Stimulated activated CD8-positive, alpha-beta memory T cell treated with anti-CD3 and anti-CD28 coated beads, Interleukin-12 subunit alpha, Interleukin-12 subunit beta, amount 100 ng/mL, for 24 hours (primary cell): ENCODE measurements around the gene DPH3.

Experiments used
- DNase-seq: peaks from one replicate; pipeline ENCODE4 v3.0.0-alpha.2; 2020; ENCODE audit errors: extremely low read depth

The DPH3 gene

DNA sequence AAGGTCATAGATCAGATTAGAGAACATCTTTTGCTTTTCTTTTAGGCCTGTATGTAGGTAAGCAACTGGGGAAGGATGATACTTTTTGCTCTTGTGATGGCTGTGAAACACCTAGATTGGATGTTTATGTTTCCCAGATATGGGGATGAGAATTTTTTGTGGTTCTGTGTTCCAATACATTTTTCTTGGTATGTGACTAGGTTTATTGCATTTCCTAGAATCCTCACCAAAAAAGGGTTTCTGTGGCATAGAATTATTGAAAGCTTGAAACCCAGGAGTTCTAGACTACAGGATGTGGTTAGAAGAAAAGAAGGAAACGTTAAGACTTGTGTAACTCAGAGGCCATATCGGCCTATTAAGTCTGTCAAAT lies 26.1 kb upstream of the DPH3 start:
- DNase-seq, result no peak

GRCh38 chr3:16290007-16290826 lies 25.5 kb upstream of the DPH3 start:
- DNase-seq, result no peak

- DNase-seq, result no peak
These were observed 24.6 kb upstream of the DPH3 start for GRCh38 chr3:16289144-16289889.

GRCh38 chr3:16288664-16289063 lies 23.9 kb upstream of the DPH3 start:
- no peak for DNase-seq

- DNase-seq, result no peak
These were observed 22.2 kb upstream of the DPH3 start for GRCh38 chr3:16286751-16287543.

GRCh38 chr3:16286161-16286560 lies 21.4 kb upstream of the DPH3 start:
- DNase-seq, result no peak

GRCh38 chr3:16284633-16285032 lies 19.9 kb upstream of the DPH3 start:
- DNase-seq, result no peak

DNA sequence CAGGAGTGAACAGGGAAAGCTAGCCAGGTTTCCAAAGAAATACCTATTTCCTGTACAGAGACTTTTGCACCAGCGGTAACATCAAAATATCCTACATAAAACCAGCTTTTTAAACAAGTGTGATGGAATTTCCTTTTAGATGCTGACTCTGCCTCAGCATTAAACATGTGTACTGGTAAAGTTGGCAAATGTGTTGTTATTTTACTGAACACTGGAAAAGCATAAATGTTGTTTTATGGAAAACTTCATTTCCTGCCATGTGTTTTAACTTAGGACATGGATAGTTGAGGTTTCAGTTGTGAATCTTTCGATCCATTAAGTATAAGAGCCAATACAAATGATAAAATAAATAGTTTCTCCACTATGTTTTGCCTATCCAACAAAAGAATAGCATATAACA lies 15.9 kb upstream of the DPH3 start:
- DNase-seq, result no peak

DNA sequence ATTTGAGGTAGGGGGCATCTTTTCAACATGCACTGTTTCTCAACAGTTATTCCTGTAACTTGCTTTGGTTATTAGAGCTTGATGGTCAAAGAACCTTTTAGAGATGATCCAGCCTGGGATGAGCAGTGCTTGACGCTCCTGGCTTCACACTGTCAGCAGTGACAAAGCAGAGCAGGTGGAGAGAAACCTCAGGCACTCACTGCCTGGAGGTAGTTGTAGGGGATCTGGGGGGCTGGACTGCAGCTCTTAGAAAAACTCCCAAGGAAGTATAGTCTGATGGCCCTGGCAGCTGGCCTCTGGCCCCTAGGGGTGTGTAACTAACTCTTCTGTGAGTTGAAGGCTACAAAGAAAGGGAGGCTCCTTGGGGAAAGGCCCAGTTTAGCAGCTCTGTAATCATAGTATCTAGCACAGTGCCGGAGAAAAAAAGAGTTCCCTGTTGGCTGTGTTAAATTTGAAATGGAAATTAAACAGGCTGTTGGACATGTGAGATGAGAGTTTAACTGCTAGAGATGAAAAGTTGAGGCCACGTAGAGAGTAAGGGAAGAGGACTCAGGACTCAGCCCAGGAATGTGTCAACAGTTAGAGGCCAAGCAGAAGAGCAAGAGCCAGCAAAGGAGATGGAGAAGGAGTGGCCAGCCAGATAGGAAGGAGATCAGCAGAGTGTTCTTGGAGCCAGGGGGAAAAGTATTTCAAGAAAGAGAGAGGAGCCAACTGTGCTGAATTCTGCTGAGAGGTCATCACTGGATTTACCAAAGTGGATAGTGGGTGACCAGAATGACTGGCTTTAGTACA lies 14.5 kb upstream of the DPH3 start:
- DNase-seq, result no peak

DNA sequence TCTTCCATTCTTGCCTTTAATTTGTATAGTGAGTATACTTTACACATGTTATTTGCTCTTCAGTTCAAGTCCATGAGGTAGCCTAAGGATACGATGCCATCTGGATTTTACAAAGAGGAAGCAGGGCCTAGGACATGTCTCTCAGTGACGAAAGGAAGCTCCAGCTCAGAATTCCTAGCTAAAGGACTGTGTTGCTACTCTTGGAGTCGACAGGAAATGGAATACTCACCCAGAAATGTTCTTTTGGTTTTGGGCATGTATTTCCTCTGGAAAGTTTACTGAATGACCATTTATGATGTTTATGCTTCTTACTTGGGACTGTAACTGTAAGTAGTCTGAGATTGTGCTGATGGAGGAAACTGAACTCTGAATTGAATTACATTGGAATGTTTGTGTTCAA lies 12.7 kb upstream of the DPH3 start:
- no peak for DNase-seq

DNA sequence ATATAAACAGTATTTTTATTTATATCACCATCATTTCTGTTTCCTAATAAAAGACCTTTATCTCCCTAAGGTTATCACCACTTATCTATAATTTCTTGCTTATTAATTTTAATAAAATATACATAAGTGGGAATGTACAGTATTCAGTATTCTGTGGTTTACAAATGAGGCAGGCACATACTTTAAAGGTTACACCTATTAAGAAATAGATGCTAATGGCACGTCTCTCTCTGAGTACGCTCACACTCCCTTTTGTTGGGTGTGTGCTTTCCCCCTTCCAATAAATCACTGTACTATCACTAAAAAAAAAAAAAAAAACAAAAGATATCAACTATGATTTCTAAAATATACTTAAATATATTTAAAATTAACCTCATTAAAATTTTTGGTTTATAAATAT lies 9.1 kb upstream of the DPH3 start:
- DNase-seq, result no peak

GRCh38 chr3:16272588-16272987 lies 7.8 kb upstream of the DPH3 start:
- DNase-seq, result no peak

- DNase-seq, result no peak
These were observed 6.1 kb upstream of the DPH3 start for GRCh38 chr3:16270855-16271254.

- no peak for DNase-seq
These were observed 2.0 kb upstream of the DPH3 start for GRCh38 chr3:16266714-16267113.

- DNase-seq, result no peak
These were observed 678 bp upstream of the DPH3 start for GRCh38 chr3:16265455-16265786.

DNA sequence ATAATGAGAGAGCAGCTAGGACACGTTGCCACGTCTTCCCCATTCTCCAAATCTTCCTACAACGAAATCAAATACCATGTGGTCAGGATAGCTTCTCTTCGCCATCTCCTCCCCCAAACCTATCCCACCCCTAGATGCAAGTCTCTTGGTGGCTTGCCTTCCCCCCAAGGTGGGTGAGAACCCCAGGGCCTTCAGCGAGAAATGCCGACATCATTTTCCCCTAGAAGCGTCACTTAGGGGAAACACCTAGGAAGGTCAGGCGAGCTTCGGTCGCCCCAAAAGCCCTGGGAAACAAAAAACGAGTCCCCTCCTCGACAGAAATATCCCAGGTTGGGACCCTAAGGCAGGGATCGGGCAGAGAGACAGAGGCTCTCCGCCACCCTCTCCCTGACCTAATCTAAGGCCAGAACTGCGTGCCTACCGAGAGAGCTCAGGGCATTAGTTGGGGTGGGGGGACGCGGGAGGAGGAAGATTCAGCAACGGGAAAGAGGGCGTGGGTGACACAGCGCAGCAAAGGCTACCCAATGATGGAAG lies 502 bp downstream of the DPH3 start:
- DNase-seq, result no peak

- no peak for DNase-seq
These were observed 2.6 kb downstream of the DPH3 start for GRCh38 chr3:16262174-16262573.

DNA sequence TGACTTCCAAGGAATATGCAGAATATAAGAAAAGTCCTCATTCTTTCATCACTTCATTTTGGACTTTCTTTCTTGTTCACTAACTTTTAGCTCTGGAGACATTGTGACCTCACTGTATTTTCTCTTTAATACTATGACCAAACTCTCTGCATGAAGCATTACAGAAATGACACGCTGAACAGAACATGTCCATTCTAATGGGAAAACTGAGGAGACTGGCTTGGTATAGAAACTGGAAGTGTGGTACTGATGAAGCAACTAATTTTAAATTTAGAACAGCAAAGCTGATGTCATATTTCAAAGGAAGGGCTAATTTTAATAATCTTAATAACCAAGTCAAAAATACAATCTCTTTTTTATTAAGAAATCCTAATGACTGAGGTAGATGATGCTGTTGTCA lies 4.7 kb downstream of the DPH3 start:
- DNase-seq, result no peak

DNA sequence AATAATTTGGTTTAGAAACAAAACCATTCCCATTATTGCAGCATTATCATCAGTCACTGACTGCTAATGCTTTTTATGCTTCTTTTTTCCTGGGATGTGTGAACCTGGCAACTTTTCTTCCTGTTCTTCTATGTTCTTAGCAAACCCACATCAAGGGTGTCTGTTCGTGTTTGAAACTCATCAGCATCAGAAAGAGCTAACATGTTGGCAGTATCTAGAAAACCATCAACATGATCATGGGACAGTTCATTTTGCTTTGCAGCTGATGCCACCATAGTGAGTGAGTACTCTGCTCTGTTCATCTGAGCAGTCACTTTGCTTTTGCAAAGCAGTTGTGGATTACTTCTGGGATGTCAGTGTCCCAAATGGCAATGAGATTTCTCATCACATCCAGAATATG lies 5.9 kb downstream of the DPH3 start:
- no peak for DNase-seq

DNA sequence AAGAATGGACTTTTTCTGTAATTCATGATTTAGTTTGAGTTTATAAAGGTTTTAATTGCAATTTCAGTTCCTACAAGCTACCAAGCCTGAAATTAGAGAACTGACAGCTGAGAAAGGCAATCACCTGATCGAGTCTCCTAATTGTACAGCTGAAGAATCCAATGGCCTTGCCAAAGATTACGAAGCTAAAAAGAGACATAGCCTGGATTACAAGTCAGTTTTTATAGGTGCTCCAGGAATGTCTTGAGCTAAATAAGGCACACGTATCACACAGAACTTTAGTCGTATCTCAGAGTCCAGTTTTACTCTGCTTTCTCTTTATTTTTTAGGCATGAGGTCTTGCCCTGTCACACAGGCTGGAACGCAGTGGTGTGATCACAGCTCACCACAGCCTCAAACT lies 6.6 kb downstream of the DPH3 start:
- DNase-seq, result no peak

GRCh38 chr3:16257309-16257708 lies 7.4 kb downstream of the DPH3 start:
- DNase-seq, result no peak

DNA sequence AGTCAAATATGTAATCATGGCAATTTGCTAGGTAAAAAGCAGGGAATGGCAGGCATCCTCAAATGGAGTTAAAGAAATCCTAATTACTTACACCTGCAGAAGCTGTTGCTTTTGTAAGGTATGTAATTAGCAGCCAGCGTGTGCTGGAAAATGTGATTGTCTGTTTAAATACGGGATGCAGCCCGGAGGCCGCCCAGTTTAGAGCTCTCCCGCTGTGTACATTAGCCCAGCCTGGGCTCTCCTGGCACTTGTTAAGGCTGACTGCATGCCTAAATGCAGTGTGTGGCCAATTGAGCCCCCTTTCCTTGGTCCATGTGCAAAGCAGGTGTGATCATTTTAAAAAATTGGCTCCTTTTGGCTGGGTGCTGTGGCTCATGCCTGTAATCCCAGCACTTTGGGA lies 9.0 kb downstream of the DPH3 start:
- DNase-seq, result no peak
